NB4 (cell line): ENCODE measurements around the gene TMEM72.

Source experiments
- POLR2A ChIP-seq: IDR thresholded peaks from 2 replicates; pipeline ENCODE4 v1.6.1; 2011; ENCODE audit warnings: mild to moderate bottlenecking; ENCODE audit not compliant: insufficient read length; ENCODE audit errors: extremely low read depth
- TF ChIP-seq, protein P1 (sequence below): IDR thresholded peaks from one replicate; pipeline ENCODE4 v1.5.1; 2012; ENCODE audit warnings: low read depth, low read length

DNA sequence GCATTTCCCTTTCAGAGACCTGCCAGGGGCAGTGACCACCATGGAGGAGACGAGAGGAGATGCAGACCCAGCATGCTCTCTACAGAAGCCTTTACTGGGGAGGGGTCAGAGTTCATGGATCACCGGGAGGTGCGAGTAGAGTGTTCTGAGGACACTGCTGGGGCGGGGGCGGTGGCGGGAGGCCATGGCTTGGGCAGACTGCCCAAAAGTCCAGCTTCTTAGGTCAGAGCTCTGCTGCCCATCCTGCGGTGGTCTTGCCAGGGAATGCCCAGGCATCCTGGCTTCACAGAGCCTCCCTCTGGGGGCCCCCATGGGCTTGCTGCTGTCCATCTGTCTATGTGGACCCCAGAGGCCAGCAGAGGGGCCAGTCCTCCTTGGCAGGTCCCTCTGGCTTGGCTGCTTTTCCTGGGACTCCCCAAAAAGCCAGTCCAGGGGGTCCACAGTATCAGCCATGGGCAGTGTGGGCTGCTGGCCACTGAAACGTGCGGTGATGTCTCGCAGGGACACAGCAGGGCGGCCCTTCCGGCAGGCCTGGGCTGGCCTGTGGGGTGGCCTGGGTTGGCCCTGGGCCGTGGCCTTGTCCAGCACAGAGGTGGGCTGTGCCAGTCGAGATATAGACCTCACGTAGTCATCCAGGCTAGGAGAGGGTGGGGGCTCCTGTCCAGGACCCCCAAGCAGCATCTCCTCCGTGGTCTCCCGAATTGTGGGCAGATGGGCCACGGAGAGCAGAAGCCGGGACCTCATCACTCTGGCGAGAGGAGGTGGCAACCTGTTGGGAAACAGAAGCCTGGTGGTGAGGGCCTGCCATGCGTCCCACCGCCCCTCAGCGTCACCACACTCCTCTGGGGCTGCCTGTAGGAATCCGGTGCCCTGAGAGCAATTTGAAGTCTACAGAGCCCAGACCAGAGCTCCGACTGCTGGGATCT is 66.4 kb downstream of the TMEM72 start:
- TF ChIP-seq, protein P1, sequence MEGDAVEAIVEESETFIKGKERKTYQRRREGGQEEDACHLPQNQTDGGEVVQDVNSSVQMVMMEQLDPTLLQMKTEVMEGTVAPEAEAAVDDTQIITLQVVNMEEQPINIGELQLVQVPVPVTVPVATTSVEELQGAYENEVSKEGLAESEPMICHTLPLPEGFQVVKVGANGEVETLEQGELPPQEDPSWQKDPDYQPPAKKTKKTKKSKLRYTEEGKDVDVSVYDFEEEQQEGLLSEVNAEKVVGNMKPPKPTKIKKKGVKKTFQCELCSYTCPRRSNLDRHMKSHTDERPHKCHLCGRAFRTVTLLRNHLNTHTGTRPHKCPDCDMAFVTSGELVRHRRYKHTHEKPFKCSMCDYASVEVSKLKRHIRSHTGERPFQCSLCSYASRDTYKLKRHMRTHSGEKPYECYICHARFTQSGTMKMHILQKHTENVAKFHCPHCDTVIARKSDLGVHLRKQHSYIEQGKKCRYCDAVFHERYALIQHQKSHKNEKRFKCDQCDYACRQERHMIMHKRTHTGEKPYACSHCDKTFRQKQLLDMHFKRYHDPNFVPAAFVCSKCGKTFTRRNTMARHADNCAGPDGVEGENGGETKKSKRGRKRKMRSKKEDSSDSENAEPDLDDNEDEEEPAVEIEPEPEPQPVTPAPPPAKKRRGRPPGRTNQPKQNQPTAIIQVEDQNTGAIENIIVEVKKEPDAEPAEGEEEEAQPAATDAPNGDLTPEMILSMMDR: no peak
- no peak for TF ChIP-seq POLR2A
